Measurements from ENCODE around the gene CLSTN2.

The CLSTN2 gene

DNA sequence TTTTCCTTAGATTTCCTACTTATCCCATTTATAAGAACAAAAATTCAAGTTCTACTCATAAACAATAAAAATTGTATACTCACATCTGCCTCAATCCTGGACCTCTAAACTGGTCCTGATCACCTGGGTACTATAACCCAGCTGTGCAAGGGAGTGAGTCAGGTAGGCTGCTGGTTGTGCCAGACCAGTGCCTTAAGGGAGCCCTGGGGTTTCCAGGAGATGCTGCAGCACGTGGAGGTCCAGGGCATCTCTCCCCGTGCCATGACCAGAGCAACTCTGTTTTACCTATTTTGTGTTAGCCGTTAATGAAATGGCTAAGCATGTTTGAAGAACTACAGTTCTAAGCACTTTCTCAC is 602.7 kb downstream of the CLSTN2 start:
- H3K27ac Mint-ChIP-seq = no peak overlapping the region
- H3K9me3 Mint-ChIP-seq = no peaks in the 10 kb centered on the region

DNA sequence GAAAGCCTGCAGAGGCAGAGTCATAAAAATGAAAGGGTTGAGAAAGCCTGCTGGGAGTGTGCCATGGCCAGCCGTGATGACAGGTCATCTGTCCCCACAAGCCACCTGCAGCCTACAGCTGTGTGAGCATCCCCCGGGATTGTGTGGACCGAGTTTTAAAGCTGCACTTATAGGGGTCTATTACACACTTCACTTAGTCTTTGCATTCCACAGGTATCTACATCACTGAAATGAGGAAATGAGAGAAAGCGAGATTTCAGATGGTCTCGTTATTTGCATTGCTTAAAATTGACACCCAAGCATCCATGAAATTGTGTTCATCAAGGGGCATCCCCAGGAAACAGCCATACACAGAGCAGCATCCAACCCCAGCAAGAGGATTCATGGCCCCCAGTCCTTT is 605.3 kb downstream of the CLSTN2 start:
- DNase-seq (ENCODE audit: low spot score) = no peak
- Mint-ChIP-seq H3K4me1 (ENCODE audit: low read depth) (no peaks in the 10 kb centered on the region), H3K36me3 (ENCODE audit: low read depth) (no peaks in the 10 kb centered on the region), H3K9me3 (no peaks in the 10 kb centered on the region), H3K27me3 (ENCODE audit: low read depth) (no peaks in the 10 kb centered on the region), H3K4me3 (no peak overlapping the region), H3K27ac (no peak overlapping the region)

More for the DNA sequence above, 602.7 kb downstream of the CLSTN2 start:
- Mint-ChIP-seq H3K36me3 (ENCODE audit: low read depth) (no peaks in the 10 kb centered on the region), H3K4me1 (ENCODE audit: low read depth) (no peaks in the 10 kb centered on the region), H3K27me3 (ENCODE audit: low read depth) (no peaks in the 10 kb centered on the region), H3K4me3 (no peak overlapping the region)
- DNase-seq (ENCODE audit: low spot score) = no peak

DNA sequence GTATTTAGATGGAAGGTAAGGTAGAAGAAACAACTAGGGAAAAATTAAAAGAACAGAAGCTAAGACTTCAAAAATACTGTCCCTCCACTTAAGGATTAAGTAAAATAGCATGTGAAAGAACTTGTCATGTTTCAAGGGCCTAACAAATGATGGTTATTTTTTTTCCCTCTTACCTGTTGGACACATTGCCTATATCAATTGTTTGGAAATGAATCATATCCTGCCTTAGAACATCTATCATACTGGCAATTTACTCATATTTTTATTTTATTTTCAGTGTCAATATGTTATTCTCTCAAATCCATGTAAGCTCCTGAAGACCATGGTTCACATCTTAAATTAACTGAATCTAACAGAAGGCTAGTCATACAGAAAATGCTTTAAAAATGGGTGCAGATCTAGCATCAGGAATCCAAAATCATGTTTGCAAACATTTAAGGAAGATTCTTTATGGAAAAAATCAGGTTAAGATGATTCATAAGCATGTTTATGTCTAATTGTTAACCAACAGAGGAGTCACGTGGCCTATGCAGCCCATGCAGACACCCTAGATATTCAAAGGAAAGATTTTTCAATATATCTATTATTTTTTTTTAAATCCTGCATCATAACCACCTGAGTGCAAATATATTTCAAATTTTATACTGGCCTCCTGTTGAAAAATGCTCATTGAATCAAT is 607.1 kb downstream of the CLSTN2 start:
- Mint-ChIP-seq H3K36me3 (ENCODE audit: low read depth) (no peaks in the 10 kb centered on the region), H3K27ac (no peak overlapping the region), H3K9me3 (no peaks in the 10 kb centered on the region), H3K4me3 (no peak overlapping the region), H3K4me1 (ENCODE audit: low read depth) (no peaks in the 10 kb centered on the region), H3K27me3 (ENCODE audit: low read depth) (no peaks in the 10 kb centered on the region)
- DNase-seq (ENCODE audit: low spot score) = no peak

GRCh38 chr3:140545197-140545596 is 610.2 kb downstream of the CLSTN2 start:
- no peaks in the 10 kb centered on the region for H3K27me3 Mint-ChIP-seq (ENCODE audit: low read depth)
- no peak for DNase-seq (ENCODE audit: low spot score)
- H3K27ac Mint-ChIP-seq = no peak overlapping the region
- no peak overlapping the region for H3K4me3 Mint-ChIP-seq
- no peaks in the 10 kb centered on the region for H3K4me1 Mint-ChIP-seq (ENCODE audit: low read depth)
- no peaks in the 10 kb centered on the region for H3K9me3 Mint-ChIP-seq
- no peaks in the 10 kb centered on the region for H3K36me3 Mint-ChIP-seq (ENCODE audit: low read depth)

GRCh38 chr3:140545756-140546155 is 610.8 kb downstream of the CLSTN2 start:
- Mint-ChIP-seq H3K27me3 (ENCODE audit: low read depth) (no peaks in the 10 kb centered on the region), H3K9me3 (no peaks in the 10 kb centered on the region), H3K36me3 (ENCODE audit: low read depth) (no peaks in the 10 kb centered on the region), H3K4me3 (no peak overlapping the region), H3K27ac (no peak overlapping the region), H3K4me1 (ENCODE audit: low read depth) (no peaks in the 10 kb centered on the region)
- DNase-seq (ENCODE audit: low spot score) = no peak

GRCh38 chr3:140546649-140547048 is 611.7 kb downstream of the CLSTN2 start:
- DNase-seq (ENCODE audit: low spot score) = no peak
- H3K27ac Mint-ChIP-seq = no peak overlapping the region
- H3K27me3 Mint-ChIP-seq (ENCODE audit: low read depth) = no peaks in the 10 kb centered on the region
- no peaks in the 10 kb centered on the region for H3K4me1 Mint-ChIP-seq (ENCODE audit: low read depth)
- no peaks in the 10 kb centered on the region for H3K9me3 Mint-ChIP-seq
- no peak overlapping the region for H3K4me3 Mint-ChIP-seq
- H3K36me3 Mint-ChIP-seq (ENCODE audit: low read depth) = no peaks in the 10 kb centered on the region

DNA sequence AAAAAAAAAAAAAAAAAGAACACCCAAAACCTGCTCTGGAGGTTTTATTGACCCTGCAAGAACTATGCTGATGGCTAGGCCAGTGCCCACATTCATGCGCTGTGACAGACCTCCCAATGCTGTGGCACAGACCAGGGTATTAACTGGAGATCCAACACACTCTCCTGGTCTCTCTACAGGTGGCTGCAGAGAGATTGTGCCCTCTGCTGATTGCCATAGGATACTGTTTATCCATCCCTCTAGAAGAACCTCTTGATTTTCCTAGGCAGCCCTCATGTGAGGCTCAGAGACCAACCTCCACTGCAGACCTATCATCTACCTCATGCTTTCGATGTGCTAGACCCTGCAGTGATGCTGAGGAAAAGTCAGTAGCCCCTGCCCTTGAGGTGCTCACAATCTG is 617.4 kb downstream of the CLSTN2 start:
- no peaks in the 10 kb centered on the region for H3K36me3 Mint-ChIP-seq (ENCODE audit: low read depth)
- no peaks in the 10 kb centered on the region for H3K4me1 Mint-ChIP-seq (ENCODE audit: low read depth)
- no peak for DNase-seq (ENCODE audit: low spot score)
- H3K27ac Mint-ChIP-seq = no peak overlapping the region
- H3K27me3 Mint-ChIP-seq (ENCODE audit: low read depth) = no peaks in the 10 kb centered on the region
- no peak overlapping the region for H3K4me3 Mint-ChIP-seq
- H3K9me3 Mint-ChIP-seq = no peaks in the 10 kb centered on the region

GRCh38 chr3:140552898-140553297 is 617.9 kb downstream of the CLSTN2 start:
- H3K27ac Mint-ChIP-seq = no peak overlapping the region
- no peaks in the 10 kb centered on the region for H3K9me3 Mint-ChIP-seq
- no peak overlapping the region for H3K4me3 Mint-ChIP-seq
- H3K36me3 Mint-ChIP-seq (ENCODE audit: low read depth) = no peaks in the 10 kb centered on the region
- H3K27me3 Mint-ChIP-seq (ENCODE audit: low read depth) = no peaks in the 10 kb centered on the region
- no peaks in the 10 kb centered on the region for H3K4me1 Mint-ChIP-seq (ENCODE audit: low read depth)
- DNase-seq (ENCODE audit: low spot score) = no peak

DNA sequence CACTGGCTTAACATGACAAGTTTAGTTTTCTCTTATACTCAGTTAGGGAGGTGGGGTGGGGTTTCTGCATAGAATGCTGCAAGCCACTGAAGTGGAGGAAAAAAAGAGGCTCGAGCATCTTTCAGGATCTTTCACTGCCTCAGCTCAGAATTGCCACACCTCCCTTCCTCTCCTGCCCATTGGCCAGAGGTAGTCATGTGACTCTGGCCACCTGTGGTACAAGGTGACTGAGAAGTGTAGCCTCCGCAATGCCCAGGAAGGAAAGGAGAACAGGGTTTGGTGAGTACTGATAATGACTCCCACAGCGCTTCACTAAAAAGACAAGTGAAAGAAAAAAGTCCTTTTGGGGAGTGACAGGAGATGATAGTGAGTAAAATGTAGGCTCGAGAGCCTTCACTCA is 618.6 kb downstream of the CLSTN2 start:
- H3K27me3 Mint-ChIP-seq (ENCODE audit: low read depth) = no peaks in the 10 kb centered on the region

GRCh38 chr3:140555666-140556065 is 620.7 kb downstream of the CLSTN2 start:
- DNase-seq (ENCODE audit: low spot score) = no peak
- Mint-ChIP-seq H3K9me3 (no peaks in the 10 kb centered on the region), H3K4me3 (no peak overlapping the region), H3K36me3 (ENCODE audit: low read depth) (no peaks in the 10 kb centered on the region), H3K4me1 (ENCODE audit: low read depth) (no peaks in the 10 kb centered on the region), H3K27me3 (ENCODE audit: low read depth) (no peaks in the 10 kb centered on the region), H3K27ac (no peak overlapping the region)

More for the DNA sequence above, 618.6 kb downstream of the CLSTN2 start:
- DNase-seq (ENCODE audit: low spot score) = no peak
- Mint-ChIP-seq H3K4me3 (no peak overlapping the region), H3K4me1 (ENCODE audit: low read depth) (no peaks in the 10 kb centered on the region), H3K27ac (no peak overlapping the region), H3K9me3 (no peaks in the 10 kb centered on the region), H3K36me3 (ENCODE audit: low read depth) (no peaks in the 10 kb centered on the region)

DNA sequence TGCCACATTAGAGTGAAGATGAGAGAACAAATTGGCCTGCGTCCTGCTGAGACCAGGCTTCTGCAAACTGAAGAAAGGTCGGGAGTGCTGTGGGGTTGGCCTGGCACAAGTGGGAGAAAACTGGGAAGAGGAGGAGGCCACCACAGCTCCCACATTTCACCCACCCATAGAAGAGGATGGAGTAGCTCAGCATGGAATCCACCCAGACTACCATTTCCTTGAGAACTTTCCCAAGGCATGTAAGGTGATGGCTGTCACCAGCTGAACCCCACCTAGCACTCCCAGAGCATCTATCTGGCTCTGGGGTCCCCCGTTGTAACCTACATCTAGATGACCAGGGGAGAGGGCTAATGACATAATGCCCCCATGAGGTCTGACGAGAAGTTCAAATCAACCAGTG is 622.5 kb downstream of the CLSTN2 start:
- Mint-ChIP-seq H3K4me3 (no peak overlapping the region), H3K4me1 (ENCODE audit: low read depth) (no peaks in the 10 kb centered on the region), H3K27me3 (ENCODE audit: low read depth) (no peaks in the 10 kb centered on the region), H3K36me3 (ENCODE audit: low read depth) (no peaks in the 10 kb centered on the region), H3K9me3 (no peaks in the 10 kb centered on the region), H3K27ac (no peak overlapping the region)
- DNase-seq (ENCODE audit: low spot score) = no peak

DNA sequence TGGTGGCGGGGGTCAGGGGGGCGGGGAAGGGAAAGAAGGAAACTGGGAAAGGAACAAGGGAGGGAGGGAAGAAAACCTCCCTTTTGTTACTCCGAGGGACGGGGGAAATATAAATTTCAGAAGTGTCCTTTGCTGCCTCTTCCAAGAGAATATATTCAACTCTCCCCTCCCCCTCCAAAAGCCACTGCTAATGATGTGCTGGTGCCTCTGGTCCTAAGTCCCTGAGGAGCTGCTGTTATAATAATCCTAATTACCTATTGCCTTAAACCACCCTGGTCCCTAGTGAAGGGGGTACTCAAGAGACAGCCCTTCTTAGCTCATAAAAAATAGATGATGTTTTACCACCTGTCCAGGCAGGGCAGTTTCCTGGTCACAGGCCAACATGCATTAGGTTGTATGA is 624.6 kb downstream of the CLSTN2 start:
- no peak for DNase-seq (ENCODE audit: low spot score)
- Mint-ChIP-seq H3K4me3 (no peak overlapping the region), H3K9me3 (no peaks in the 10 kb centered on the region), H3K4me1 (ENCODE audit: low read depth) (no peaks in the 10 kb centered on the region), H3K36me3 (ENCODE audit: low read depth) (no peaks in the 10 kb centered on the region), H3K27me3 (ENCODE audit: low read depth) (no peaks in the 10 kb centered on the region), H3K27ac (no peak overlapping the region)

DNA sequence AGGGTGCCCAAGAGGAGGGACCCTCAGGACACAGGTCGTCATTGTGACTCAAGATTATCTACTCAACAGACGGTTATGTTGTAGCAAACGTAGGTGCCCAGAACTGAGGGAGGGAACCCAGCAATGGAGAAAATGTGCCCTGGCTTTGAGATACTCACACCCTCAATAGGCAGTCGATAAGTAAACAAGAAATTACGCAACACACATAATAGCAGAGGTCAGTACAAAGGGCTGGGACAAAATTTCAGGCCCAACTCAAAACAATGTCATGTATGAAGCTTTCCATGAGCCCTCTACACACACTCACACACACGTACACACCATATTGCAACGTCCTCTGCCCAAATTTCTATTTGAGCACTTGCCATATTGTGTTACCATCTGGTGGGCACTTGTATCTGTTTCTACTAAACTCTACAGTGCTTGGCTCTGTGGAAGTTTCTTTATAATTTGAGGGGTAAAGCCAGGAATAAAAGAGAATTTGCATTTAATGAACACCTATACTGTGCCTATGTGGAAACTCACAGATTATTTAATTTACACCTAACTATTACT is 628.3 kb downstream of the CLSTN2 start:
- H3K9me3 Mint-ChIP-seq = no peaks in the 10 kb centered on the region
- no peaks in the 10 kb centered on the region for H3K4me1 Mint-ChIP-seq (ENCODE audit: low read depth)
- DNase-seq (ENCODE audit: low spot score) = no peak
- no peaks in the 10 kb centered on the region for H3K36me3 Mint-ChIP-seq (ENCODE audit: low read depth)
- H3K27ac Mint-ChIP-seq = no peak overlapping the region
- H3K4me3 Mint-ChIP-seq = no peak overlapping the region
- peaks cover 3% of the 10 kb centered on the region for H3K27me3 Mint-ChIP-seq (ENCODE audit: low read depth)

DNA sequence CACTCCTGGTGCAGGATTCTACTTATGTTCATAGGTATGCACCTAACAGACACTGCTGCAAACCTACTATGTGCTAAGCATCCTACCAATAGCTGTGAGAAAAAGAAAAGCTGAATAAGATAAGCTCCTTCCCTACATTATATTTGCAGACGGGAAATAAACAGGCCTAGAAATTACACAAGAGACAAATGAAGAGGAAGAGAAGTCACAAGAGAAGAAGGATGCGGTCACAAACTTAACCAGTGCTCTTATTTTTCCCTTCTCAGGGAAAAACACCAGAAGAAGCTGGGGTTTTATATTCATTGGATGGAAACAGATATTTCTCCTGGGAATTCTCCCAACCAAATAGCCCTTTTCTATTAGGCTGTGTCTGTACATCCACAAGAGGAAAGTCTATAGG is 633.1 kb downstream of the CLSTN2 start:
- no peaks in the 10 kb centered on the region for H3K4me1 Mint-ChIP-seq (ENCODE audit: low read depth)

More for the DNA sequence above, 633.1 kb downstream of the CLSTN2 start:
- no peak for DNase-seq (ENCODE audit: low spot score)
- H3K27me3 Mint-ChIP-seq (ENCODE audit: low read depth) = peaks cover 3% of the 10 kb centered on the region
- H3K36me3 Mint-ChIP-seq (ENCODE audit: low read depth) = no peaks in the 10 kb centered on the region
- H3K27ac Mint-ChIP-seq = no peak overlapping the region
- H3K4me3 Mint-ChIP-seq = no peak overlapping the region
- no peaks in the 10 kb centered on the region for H3K9me3 Mint-ChIP-seq
